GM19193 (cell line): ENCODE measurements around the gene IFT88.

Experiments used
- POLR2A ChIP-seq: IDR thresholded peaks from 4 replicates; pipeline ENCODE4 v1.6.1; 2011; ENCODE audit not compliant: insufficient read depth, insufficient read length; ENCODE audit errors: extremely low read depth

Gene IFT88

GRCh38 chr13:20652946-20653345 lies 86.0 kb downstream of the IFT88 start:
- TF ChIP-seq POLR2A: no peak

GRCh38 chr13:20654156-20654555 lies 87.2 kb downstream of the IFT88 start:
- TF ChIP-seq POLR2A: no peak

GRCh38 chr13:20658451-20659040 lies 91.6 kb downstream of the IFT88 start:
- no peak for TF ChIP-seq POLR2A

- no peak for TF ChIP-seq POLR2A
These were observed 97.4 kb downstream of the IFT88 start for GRCh38 chr13:20664351-20664750.

GRCh38 chr13:20666948-20667347 lies 100.0 kb downstream of the IFT88 start:
- no peak for TF ChIP-seq POLR2A

GRCh38 chr13:20667857-20668437 lies 101.0 kb downstream of the IFT88 start:
- TF ChIP-seq POLR2A: no peak

- no peak for TF ChIP-seq POLR2A
These were observed 102.2 kb downstream of the IFT88 start for GRCh38 chr13:20669162-20669561.

GRCh38 chr13:20671789-20672188 lies 104.8 kb downstream of the IFT88 start:
- no peak for TF ChIP-seq POLR2A

- no peak for TF ChIP-seq POLR2A
These were observed 105.8 kb downstream of the IFT88 start for GRCh38 chr13:20672772-20673171.

- no peak for TF ChIP-seq POLR2A
These were observed 106.8 kb downstream of the IFT88 start for GRCh38 chr13:20673715-20674114.

- TF ChIP-seq POLR2A: no peak
These were observed 109.3 kb downstream of the IFT88 start for GRCh38 chr13:20676213-20676612.

- no peak for TF ChIP-seq POLR2A
These were observed 112.9 kb downstream of the IFT88 start for GRCh38 chr13:20679879-20680278.

GRCh38 chr13:20680416-20681080 lies 113.6 kb downstream of the IFT88 start:
- no peak for TF ChIP-seq POLR2A

- no peak for TF ChIP-seq POLR2A
These were observed 115.1 kb downstream of the IFT88 start for GRCh38 chr13:20682061-20682460.

GRCh38 chr13:20684041-20684440 lies 117.1 kb downstream of the IFT88 start:
- no peak for TF ChIP-seq POLR2A

- no peak for TF ChIP-seq POLR2A
These were observed 117.6 kb downstream of the IFT88 start for GRCh38 chr13:20684546-20684945.
